GM23338 (cell line): ENCODE measurements around the gene DNAJB2.

Experiments used
- CTCF ChIP-seq, 2 experiments: fragments of 200-600 bp in 1 of 2; sonication (generic) in 1 of 2; conservative IDR thresholded peaks; 2 replicates each; pipeline versions ENCODE4 v1.5.1 to v1.6.1; 2016 to 2017; ENCODE audit warnings: antibody characterized with exemption in 2 of 2, low read depth in 2 of 2, mild to moderate bottlenecking in 2 of 2, moderate library complexity in 1 of 2
- POLR2AphosphoS5 ChIP-seq: IDR thresholded peaks from 2 replicates; pipeline ENCODE4 v1.6.1; 2016; ENCODE audit warnings: antibody characterized with exemption, low read depth

- TF ChIP-seq CTCF (conservative IDR thresholded peaks at IDR 0.05; ENCODE audit: low read depth in 2 of 2) (no peak), POLR2AphosphoS5 (no peak)
These were observed 10.9 kb upstream of the DNAJB2 start for GRCh38 chr2:219268294-219268693.
